AG08395 (cell line): ENCODE data around the gene CEL.
"Not testable (repeated sequence)": the region's sequence is repeated elsewhere in the genome, so short reads cannot be mapped to it uniquely, and the experiment has no call there.

ENCODE experiments used
- DNase-seq: peaks from one replicate; pipeline ENCODE4 v3.0.0; 2012; ENCODE audit warnings: mixed read lengths, low spot score

CEL gene

GRCh38 chr9:133046900-133047295 lies 14.9 kb upstream of the CEL start:
- no peak for DNase-seq

- peak; percentile 61 for DNase-seq
Observed at GRCh38 chr9:133048595-133048994, 13.2 kb upstream of the CEL start.

GRCh38 chr9:133049043-133049442 lies 12.7 kb upstream of the CEL start:
- no peak for DNase-seq

GRCh38 chr9:133050142-133050541 lies 11.6 kb upstream of the CEL start:
- no peak for DNase-seq

GRCh38 chr9:133050781-133051180 lies 11.0 kb upstream of the CEL start:
- no peak for DNase-seq

- no peak for DNase-seq
Observed at GRCh38 chr9:133051281-133051900, 10.4 kb upstream of the CEL start.

- no peak for DNase-seq
Observed at GRCh38 chr9:133051966-133052539, 9.7 kb upstream of the CEL start.

- DNase-seq, result no peak
Observed at GRCh38 chr9:133054194-133054890, 7.4 kb upstream of the CEL start.

- DNase-seq, result peak; percentile 99
Observed at GRCh38 chr9:133054966-133055365, 6.8 kb upstream of the CEL start.

- no peak for DNase-seq
Observed at GRCh38 chr9:133055788-133056420, 5.9 kb upstream of the CEL start.

GRCh38 chr9:133056533-133056932 lies 5.2 kb upstream of the CEL start:
- no peak for DNase-seq

- DNase-seq, result no peak
Observed at GRCh38 chr9:133057006-133057405, 4.8 kb upstream of the CEL start.

GRCh38 chr9:133057553-133057952 lies 4.2 kb upstream of the CEL start:
- no peak for DNase-seq

- no peak for DNase-seq
Observed at GRCh38 chr9:133058071-133058470, 3.7 kb upstream of the CEL start.

GRCh38 chr9:133058550-133059320 lies 3.0 kb upstream of the CEL start:
- no peak for DNase-seq

GRCh38 chr9:133059623-133060022 lies 2.2 kb upstream of the CEL start:
- no peak for DNase-seq

- no peak for DNase-seq
Observed at GRCh38 chr9:133060417-133060841, 1.4 kb upstream of the CEL start.

GRCh38 chr9:133061019-133061763 lies 590 bp upstream of the CEL start:
- not testable (repeated sequence) for DNase-seq

GRCh38 chr9:133062569-133062968 lies 788 bp downstream of the CEL start:
- DNase-seq, result not testable (repeated sequence)

GRCh38 chr9:133063159-133063499 lies 1.3 kb downstream of the CEL start:
- no peak for DNase-seq

- no peak for DNase-seq
Observed at GRCh38 chr9:133063500-133064231, 1.9 kb downstream of the CEL start.
